Activated CD8-positive, alpha-beta T cell treated with anti-CD3 and anti-CD28 coated beads, Interleukin-2, amount 10 ng/mL, durations not matched to agents 7 days and 5 days (primary cell): ENCODE measurements around the gene CDH4. TPM values are rescaled to one million over a fixed set of nuclear protein-coding genes. Genes with fewer than 3 reads are reported as not detected.

Experiments used
- ATAC-seq: fragments of 150-1000 bp; cut with Tn5 transposase; one replicate; pipeline ENCODE4 v1.10.0; 2021; ENCODE audit warnings: moderate library complexity
- CTCF ChIA-PET: fragments of 350-600 bp; sonication (Branson Sonifier 250); formaldehyde crosslinking; loops from one replicate; lab custom pipeline; 2021; ENCODE audit warnings: antibody characterized with exemption; lab: Charles Lee
- POLR2A ChIA-PET: fragments of 350-600 bp; sonication (Branson Sonifier 250); formaldehyde crosslinking; loops from one replicate; lab custom pipeline; 2021; ENCODE audit warnings: antibody characterized with exemption; lab: Charles Lee
- DNase-seq: peaks from one replicate; pipeline ENCODE4 v3.0.0-alpha.2; 2020
- H3K27ac Mint-ChIP-seq: one replicate; pipeline ENCODE4 v1.8.0; 2021; ENCODE audit warnings: mild to moderate bottlenecking, mixed read lengths
- H3K27me3 Mint-ChIP-seq: one replicate; pipeline ENCODE4 v1.8.0; 2021; ENCODE audit warnings: low read depth, mixed read lengths
- H3K36me3 Mint-ChIP-seq: one replicate; pipeline ENCODE4 v1.8.0; 2021; ENCODE audit warnings: low read depth, mixed read lengths
- H3K4me1 Mint-ChIP-seq: one replicate; pipeline ENCODE4 v1.8.0; 2021; ENCODE audit warnings: low read depth, mixed read lengths
- H3K4me3 Mint-ChIP-seq: one replicate; pipeline ENCODE4 v1.8.0; 2021; ENCODE audit warnings: mild to moderate bottlenecking, mixed read lengths
- H3K9me3 Mint-ChIP-seq: one replicate; pipeline ENCODE4 v1.8.0; 2022; ENCODE audit warnings: mixed read lengths; ENCODE audit not compliant: insufficient read depth
- total RNA-seq, 2 experiments: library from RNA; stranded (reverse); gene quantifications; one replicate each; pipeline ENCODE4 v1.2.3, GENCODE V29; 2021

The CDH4 gene
- total RNA-seq, 2 experiments from 2014 or later: 0.05 to 0.13 TPM

DNA sequence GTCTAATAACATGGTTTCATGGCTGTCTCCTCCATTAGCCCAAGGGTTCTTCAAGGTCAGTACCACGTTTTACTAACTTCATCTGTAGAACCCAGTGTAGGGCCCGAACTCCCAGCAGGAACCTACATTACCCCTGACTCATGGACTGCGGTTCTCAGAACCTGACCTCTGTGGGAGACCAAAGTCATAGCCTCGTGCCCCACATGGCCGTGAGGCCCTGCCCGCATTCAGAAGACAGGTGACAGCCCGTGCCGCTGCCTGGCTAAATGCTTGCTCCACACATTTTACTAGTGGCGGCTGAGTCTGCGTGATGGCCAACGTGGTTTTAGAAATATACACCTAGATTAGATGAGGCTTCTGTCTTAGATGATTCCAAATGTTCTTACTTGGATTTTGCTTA, 94.9 kb downstream of the CDH4 start:
- Mint-ChIP-seq H3K9me3 (no peaks in the 10 kb centered on the region), H3K27me3 (no peaks in the 10 kb centered on the region), H3K4me3 (no peak overlapping the region), H3K27ac (no peak overlapping the region), H3K4me1 (no peaks in the 10 kb centered on the region), H3K36me3 (no peaks in the 10 kb centered on the region)
- ChIA-PET POLR2A (no interaction called here), CTCF (no interaction called here)
- DNase-seq (no peak), ATAC-seq (no peak)

DNA sequence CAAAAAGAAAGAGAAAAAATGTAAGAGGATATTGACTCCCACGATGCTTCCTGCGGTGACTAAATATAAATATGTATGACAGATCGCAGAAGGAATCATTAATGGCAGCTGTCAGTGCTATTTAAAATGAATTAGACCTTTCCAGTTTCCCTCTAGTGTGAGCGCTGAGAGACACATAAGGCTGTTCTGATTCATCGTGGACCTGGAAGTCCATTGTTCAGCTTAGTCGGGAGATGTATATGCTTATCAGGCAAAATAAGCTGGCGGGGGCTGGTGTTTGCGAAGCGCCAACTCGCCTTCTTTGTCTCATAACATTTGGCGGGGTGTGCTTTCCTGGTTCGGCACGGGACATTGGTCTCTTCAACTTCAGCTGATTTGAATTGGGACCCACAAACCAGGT, 95.4 kb downstream of the CDH4 start:
- ATAC-seq: no peak

DNA sequence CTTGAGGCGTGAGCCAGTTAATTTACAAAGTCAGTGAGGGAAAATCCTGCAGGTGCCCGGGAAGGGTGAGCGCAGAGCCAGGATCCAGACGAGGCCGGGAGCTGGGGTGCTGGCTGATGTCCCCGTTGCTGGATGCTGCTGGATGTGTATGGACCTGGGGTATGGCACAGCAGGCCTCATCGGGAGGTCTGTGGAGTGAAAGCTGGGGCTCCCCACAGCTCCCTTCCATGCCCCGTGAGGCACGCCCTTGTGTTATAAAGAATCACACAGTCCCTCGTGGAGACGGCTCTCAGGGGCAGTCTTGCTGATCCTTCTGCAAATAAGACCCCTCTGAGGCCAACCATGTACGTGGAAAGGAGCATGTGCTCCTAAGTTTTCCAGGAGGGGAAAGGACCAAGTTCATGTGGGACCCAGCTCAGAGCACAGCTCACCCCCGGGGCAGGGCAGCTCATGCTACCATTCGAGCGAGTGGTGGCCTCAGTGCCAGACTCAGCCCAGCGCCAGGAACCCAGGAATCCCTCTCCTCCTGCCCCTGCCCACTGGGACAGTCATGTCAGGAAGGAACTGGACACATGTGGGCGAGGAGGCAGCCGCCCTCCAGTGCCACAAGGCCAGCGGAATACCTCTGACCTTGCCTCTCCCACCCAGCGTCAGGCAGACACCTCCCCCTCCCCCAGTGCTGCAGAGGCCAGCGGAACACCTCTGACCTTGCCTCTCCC, 97.5 kb downstream of the CDH4 start:
- Mint-ChIP-seq H3K9me3 (no peaks in the 10 kb centered on the region), H3K4me3 (no peak overlapping the region), H3K36me3 (no peaks in the 10 kb centered on the region), H3K4me1 (no peaks in the 10 kb centered on the region), H3K27me3 (peaks cover 3% of the 10 kb centered on the region), H3K27ac (no peak overlapping the region)
- ChIA-PET POLR2A (no interaction called here), CTCF (no interaction called here)
- DNase-seq: no peak
- no peak for ATAC-seq

More for the DNA sequence above, 95.4 kb downstream of the CDH4 start:
- Mint-ChIP-seq H3K27ac (no peak overlapping the region), H3K36me3 (no peaks in the 10 kb centered on the region), H3K9me3 (no peaks in the 10 kb centered on the region), H3K27me3 (peaks cover under 1% of the 10 kb centered on the region), H3K4me3 (no peak overlapping the region), H3K4me1 (no peaks in the 10 kb centered on the region)
- POLR2A ChIA-PET: no interaction called here
- no peak for DNase-seq
- CTCF ChIA-PET: no interaction called here

DNA sequence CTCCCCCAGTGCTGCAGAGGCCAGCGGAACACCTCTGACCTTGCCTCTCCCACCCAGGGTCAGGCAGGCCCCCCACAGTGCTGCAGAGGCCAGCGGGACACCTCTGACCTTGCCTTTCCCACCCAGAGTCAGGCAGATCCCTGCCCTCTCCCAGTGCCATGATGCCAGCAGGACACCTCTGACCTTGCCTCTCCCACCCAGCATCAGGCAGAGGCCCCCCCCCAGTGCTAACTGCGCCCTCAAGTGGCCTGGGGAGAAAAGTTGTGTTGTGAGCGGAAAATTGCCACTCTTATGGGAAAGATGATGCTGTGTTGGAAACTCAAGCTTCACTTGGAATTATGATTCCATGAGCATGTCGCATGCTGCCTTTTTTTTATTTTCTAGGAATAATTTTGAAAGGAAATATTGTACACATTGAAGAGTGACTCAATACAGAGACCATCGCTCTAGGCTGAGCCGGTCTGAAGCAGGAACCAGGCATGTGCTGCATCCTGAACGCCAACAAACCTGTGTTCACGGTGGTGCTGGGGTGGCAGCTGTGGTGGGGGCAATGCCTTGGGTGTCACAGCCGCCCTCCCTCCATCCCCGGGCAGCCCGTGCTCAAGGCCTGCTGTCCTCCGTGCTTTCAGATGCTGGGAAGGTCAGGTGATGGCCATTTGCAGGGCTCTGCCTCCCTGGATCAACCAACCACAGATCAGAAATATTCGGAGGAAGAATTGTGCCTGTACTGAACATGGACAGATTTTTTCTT, 98.6 kb downstream of the CDH4 start:
- H3K27me3 Mint-ChIP-seq: peaks cover 3% of the 10 kb centered on the region
- no peaks in the 10 kb centered on the region for H3K9me3 Mint-ChIP-seq
- no peaks in the 10 kb centered on the region for H3K36me3 Mint-ChIP-seq
- ATAC-seq: no peak
- H3K4me3 Mint-ChIP-seq: no peak overlapping the region
- no peaks in the 10 kb centered on the region for H3K4me1 Mint-ChIP-seq
- H3K27ac Mint-ChIP-seq: no peak overlapping the region
- POLR2A ChIA-PET: no interaction called here
- DNase-seq: no peak
- CTCF ChIA-PET: no interaction called here

DNA sequence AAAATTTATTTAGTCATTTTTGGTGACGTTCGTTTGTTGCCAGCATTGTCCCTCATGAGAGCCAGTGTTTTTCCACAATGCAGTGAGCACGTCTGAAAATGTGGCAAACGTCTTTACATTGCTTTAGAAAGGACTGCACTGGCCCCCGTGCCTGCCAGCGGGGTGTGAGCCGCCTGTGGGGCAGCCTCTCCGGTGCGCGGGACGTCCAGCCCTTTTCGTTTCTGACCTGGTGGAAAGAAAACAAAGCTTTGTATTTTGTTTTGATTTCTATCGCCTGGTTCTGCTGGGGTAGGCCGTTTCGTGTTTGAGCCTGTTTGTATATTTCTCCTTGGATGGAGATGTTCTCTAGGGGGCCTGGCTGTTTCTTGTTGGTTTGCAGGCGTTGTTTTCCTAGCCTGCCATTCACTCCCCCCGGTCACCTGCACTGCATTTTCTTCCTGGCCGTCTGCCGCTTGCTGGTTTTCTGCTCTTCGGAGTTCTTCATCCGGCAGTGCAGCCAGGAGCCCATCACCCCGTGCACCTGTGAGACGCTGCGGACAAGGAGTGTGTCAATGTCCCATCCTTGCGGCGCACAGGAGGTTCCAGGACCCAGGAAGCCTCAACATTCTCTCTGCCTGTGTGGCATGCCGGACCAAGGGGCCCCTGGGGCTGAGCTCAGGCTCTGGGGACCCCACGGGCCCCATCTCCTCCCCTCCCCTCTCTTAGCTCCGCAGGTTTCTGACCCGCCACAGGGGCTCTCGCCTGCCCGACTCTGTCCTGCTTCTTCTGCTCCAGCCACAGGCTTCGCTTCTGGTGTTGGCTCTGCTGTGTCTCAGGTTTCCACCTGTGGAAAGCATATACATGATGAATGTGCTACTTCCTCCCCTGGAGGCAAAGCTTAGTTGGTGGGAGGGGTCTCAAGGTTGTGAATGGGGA, 100.5 kb downstream of the CDH4 start:
- DNase-seq (no peak), ATAC-seq (no peak)
- CTCF ChIA-PET: no interaction called here
- no peaks in the 10 kb centered on the region for H3K9me3 Mint-ChIP-seq
- H3K36me3 Mint-ChIP-seq: no peaks in the 10 kb centered on the region
- POLR2A ChIA-PET: no interaction called here
- H3K27ac Mint-ChIP-seq: no peak overlapping the region
- no peaks in the 10 kb centered on the region for H3K4me1 Mint-ChIP-seq
- no peak overlapping the region for H3K4me3 Mint-ChIP-seq
- H3K27me3 Mint-ChIP-seq: peaks cover 3% of the 10 kb centered on the region

DNA sequence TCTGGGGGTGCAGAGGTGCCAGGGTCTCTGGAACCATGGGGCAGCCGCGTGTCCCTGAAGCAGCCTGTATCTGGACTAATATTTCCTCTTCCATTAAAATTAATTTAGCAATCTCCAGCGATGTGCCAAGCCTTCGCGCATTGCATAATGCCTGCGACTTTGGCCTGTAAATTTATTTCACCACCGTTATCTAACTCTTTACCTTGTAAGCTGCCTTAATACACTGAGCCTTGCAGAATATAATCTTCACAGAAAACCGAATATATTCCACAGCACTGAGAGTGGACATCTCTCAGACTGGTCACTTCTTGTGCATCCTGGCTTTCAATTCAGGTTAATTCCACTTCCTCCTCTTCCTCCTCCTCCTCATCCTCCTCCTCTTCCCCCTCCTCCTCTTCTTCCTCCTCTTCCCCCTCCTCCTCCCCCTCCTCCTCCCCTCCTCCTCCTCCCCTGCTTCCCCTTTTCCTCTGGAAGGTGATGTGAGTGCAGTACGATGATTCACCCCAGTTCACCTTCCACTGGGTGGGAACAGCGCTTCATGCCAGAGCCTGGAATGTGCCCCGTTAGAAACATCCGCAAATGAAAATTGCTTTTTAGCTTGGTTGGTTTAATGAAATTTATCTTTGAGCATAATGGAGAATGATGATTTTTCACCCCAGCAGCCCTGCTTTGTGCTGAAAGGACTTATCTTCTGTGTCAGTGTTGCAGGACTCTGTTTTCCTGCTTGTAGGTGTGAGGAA, 101.4 kb downstream of the CDH4 start:
- ATAC-seq: no peak
- no peaks in the 10 kb centered on the region for H3K9me3 Mint-ChIP-seq
- H3K4me1 Mint-ChIP-seq: no peaks in the 10 kb centered on the region
- no peaks in the 10 kb centered on the region for H3K36me3 Mint-ChIP-seq
- H3K27me3 Mint-ChIP-seq: peaks cover 3% of the 10 kb centered on the region
- no peak overlapping the region for H3K27ac Mint-ChIP-seq
- DNase-seq: no peak
- no peak overlapping the region for H3K4me3 Mint-ChIP-seq
- POLR2A ChIA-PET: no interaction called here
- CTCF ChIA-PET: no interaction called here

DNA sequence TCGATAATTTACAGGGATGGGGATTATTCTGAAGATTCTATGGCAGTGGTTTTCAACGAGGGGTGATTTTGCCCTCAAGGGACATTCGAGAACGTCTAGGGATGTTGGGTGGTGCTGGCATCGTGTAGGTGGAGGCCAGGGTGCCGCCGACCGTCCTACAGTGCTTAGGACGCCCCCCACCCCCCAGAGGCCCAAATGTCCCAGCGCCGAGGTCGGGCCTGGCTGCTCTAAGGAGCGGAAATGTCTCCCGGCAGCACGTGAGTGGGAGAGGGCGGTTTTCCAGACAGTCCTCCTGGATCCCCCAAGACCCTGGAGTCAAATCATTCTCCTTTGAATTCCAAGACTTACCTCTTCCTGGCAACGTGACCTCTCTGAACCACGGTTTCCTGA, 101.9 kb downstream of the CDH4 start:
- H3K27ac Mint-ChIP-seq: no peak overlapping the region
- no peak for ATAC-seq
- ChIA-PET POLR2A (no interaction called here), CTCF (no interaction called here)
- DNase-seq: no peak
- H3K36me3 Mint-ChIP-seq: no peaks in the 10 kb centered on the region
- H3K4me3 Mint-ChIP-seq: no peak overlapping the region
- H3K4me1 Mint-ChIP-seq: no peaks in the 10 kb centered on the region
- H3K27me3 Mint-ChIP-seq: peaks cover 3% of the 10 kb centered on the region
- H3K9me3 Mint-ChIP-seq: no peaks in the 10 kb centered on the region

DNA sequence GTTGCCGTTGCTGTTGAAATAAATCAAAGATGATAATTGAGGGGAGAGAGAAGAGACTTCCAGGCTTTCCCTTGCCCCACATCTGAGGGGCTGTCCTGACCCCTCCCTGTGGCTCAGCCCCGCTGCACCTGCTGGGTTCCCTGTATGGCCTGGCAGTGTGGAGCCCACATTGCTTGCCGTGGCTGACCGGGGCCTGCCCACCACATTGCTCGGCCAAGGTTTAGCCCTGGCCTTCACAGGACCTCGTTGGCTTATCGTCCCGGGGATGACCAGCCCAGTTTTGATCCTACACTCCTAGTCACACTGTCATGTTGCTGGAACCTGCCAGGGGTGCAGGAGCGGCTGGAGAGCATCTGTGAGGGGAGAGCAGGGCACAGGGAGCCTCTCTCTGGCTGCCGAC, 102.4 kb downstream of the CDH4 start:
- no peaks in the 10 kb centered on the region for H3K36me3 Mint-ChIP-seq
- ATAC-seq (no peak), DNase-seq (no peak)
- no peak overlapping the region for H3K4me3 Mint-ChIP-seq
- ChIA-PET CTCF (no interaction called here), POLR2A (no interaction called here)
- H3K4me1 Mint-ChIP-seq: no peaks in the 10 kb centered on the region
- H3K9me3 Mint-ChIP-seq: no peaks in the 10 kb centered on the region
- no peak overlapping the region for H3K27ac Mint-ChIP-seq
- peaks cover 3% of the 10 kb centered on the region for H3K27me3 Mint-ChIP-seq

DNA sequence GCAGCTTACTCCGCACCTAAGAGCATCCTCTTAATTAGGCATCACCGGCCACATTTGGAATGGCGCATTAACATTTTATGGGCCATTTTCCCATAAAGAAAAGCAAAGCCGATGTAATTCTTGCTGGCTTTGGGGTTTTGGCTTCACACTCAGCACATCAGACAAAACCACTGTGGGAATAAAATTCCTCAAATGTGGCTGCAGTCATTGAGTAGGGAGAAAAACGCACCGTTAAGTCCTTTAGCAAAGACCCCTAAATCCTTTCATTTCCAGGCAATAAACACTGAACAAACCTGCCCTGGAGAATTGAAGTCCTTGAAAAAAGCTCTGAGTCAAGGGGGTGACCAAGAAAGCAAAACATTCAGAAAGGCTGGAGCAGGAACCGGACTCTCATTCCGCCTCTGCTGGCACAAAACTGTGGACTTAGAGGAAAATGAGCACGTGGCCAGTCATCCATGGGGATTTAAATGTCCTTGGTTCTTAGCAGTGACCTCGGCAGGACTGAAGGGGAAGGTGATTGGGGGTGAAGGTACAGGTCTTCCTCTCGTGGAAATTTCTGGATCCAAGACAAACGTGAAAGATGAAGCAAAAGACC, 102.9 kb downstream of the CDH4 start:
- H3K27me3 Mint-ChIP-seq: peaks cover 3% of the 10 kb centered on the region
- no peak overlapping the region for H3K27ac Mint-ChIP-seq
- no peak for DNase-seq
- H3K4me3 Mint-ChIP-seq: no peak overlapping the region
- no peaks in the 10 kb centered on the region for H3K9me3 Mint-ChIP-seq
- ChIA-PET POLR2A (interaction anchor here (0.6 kb wide), 1 partner anchor 212 kb away, joined by 3 read pairs; no protein-coding TSS in a partner anchor), CTCF (no interaction called here)
- no peaks in the 10 kb centered on the region for H3K4me1 Mint-ChIP-seq
- no peak for ATAC-seq
- H3K36me3 Mint-ChIP-seq: no peaks in the 10 kb centered on the region

DNA sequence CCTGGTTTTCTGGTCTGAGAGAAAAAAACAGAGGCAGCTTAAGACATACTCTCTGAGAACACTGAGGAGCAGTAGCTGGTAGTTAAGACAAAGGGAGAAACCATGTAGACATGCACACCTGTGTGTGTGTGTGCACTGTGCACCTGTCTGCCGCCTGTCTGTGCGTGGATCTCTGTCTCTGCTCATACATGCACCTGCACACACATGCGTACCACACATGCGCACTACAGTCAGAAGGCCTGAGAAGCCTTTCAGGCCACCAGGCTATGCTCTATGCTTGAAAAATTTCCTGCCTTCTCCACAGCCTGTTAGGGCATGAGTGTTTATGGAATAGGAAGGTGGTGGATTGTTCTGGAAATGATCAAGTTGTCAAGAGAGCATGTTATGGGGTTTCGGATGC, 103.5 kb downstream of the CDH4 start:
- H3K36me3 Mint-ChIP-seq: no peaks in the 10 kb centered on the region
- ChIA-PET CTCF (no interaction called here), POLR2A (interaction anchor here (0.6 kb wide), 1 partner anchor 211 kb away, joined by 3 read pairs; no protein-coding TSS in a partner anchor)
- H3K9me3 Mint-ChIP-seq: no peaks in the 10 kb centered on the region
- H3K4me1 Mint-ChIP-seq: no peaks in the 10 kb centered on the region
- no peak overlapping the region for H3K27ac Mint-ChIP-seq
- peaks cover 3% of the 10 kb centered on the region for H3K27me3 Mint-ChIP-seq
- DNase-seq (no peak), ATAC-seq (no peak)
- H3K4me3 Mint-ChIP-seq: no peak overlapping the region

DNA sequence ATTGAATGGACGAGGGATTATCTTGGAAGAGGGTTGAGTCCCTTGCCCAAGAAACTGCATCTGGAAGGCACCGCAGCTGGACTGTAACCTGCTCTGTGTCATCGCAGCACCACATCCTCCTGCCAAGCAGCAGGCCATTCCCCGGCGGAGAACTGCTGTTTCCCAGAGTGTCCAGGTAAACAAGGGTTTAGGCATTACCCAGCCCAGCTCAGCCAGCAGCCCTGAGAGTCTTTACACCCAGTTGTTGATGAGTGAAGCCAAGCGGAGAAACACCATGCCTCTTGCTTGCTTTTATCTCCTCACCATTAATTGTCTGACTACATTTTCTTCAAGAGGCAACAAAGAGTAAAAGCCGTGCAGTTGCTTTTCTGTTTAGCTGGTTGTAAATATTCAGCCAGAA, 104.1 kb downstream of the CDH4 start:
- Mint-ChIP-seq H3K27me3 (peaks cover 3% of the 10 kb centered on the region), H3K27ac (no peak overlapping the region), H3K4me1 (no peaks in the 10 kb centered on the region), H3K9me3 (no peaks in the 10 kb centered on the region), H3K4me3 (no peak overlapping the region), H3K36me3 (no peaks in the 10 kb centered on the region)
- ChIA-PET POLR2A (no interaction called here), CTCF (no interaction called here)
- DNase-seq (no peak), ATAC-seq (no peak)
